HG02571 (cell line): Measurements from ENCODE around the gene TCF12.
"Not testable (repeated sequence)": the region's sequence is repeated elsewhere in the genome, so short reads cannot be mapped to it uniquely, and the experiment has no call there.

Source experiments
- ATAC-seq: cut with Tn5 transposase; IDR thresholded peaks from one replicate; pipeline ENCODE4 v1.9.1; 2021; ENCODE audit warnings: mild to moderate bottlenecking, moderate library complexity; ENCODE audit not compliant: unreplicated experiment

TCF12 gene

DNA sequence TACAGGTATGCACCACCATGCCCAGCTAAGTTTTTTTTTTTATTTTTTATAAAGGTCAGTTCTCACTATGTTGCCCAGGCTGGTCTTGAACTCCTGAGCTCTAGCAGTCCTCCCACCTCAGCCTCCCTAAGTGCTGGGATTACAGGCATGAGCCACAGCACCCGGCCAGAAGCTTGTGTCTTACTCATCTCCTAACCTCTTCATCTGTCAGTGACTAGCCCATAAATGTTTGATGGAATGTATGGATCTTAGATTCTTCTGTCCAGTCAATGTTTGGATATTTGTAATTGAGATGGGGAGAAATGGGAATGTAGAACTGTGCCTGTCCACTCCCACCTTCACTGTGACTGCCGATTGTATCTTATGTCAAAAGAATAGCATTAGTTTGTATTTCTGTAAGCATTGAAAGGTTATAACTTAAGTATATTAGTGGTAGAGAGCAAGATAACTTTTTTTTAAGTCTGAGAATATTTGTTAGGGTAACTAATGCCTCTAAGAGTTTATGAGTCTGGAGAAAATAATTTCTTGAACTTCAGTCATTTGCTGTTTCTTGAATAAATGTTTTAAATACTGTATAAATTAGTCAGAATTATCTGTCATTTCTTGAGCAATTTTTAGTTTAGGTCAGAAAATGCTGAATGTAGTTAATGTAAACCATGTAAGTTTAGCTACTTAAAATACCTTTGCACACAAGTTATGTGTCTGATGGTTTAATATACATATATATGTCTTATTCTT lies 242.5 kb downstream of the TCF12 start:
- no peak for ATAC-seq

DNA sequence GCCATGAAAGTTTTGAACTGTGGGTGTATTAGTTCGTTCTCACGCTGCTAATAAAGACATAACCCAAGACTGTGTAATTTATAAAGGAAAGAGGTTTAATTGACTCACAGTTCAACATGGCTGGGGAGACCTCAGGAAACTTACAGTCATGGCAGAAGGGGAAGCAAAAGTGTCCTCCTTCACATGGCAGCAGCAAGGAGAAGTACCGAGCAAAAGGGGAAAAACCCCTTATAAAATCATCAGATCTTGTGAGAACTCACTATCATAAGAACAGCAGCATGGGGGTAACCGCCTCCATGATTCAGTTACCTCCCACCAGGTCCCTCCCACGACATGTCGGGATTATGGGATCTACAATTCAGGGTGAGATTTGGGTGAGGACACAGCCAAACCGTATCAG lies 245.8 kb downstream of the TCF12 start:
- ATAC-seq = not testable (repeated sequence)

DNA sequence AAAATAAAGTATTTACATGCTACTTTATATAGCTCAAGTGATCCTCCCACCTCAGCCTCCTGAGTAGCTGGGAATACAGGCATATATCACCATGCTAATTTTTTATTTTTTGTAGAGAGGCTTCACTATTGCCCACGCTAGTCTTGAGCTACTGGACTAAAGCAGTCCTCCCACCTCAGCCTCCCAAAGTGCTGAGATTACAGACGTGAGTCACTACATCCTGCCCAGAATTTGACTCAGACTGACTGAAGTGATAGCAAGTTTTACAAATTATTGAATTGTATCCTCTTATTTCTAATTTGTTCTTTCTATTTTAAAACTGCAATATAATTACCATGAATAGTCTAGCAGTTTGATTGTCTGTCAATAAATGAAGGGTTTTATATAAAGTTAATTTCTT lies 247.5 kb downstream of the TCF12 start:
- no peak for ATAC-seq

DNA sequence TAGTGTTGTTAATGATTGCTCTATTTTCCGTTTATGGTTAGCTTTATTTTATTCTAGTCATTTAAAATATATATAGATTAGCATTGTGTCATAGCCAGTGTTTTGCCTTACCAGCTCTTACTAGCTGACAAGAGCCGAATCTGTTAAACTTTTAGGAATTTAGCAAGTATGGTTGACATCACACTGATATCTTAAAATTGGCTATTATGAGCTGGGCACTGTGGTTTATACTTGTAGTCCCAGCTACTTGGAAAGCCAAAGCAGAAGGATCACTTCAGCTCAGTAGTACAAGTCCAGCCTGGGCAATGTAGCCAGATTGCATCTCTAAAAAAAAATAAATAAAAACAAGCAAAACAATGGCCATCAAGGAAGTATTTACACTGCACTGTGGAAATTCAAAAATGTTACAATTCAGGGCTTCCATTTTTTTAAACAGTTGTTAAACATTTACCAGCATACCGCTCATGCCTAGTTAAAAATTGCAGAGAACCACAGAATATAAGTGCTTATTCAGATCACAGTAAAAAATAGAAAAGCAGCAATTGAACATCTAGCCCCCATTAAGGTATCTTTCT lies 249.5 kb downstream of the TCF12 start:
- no peak for ATAC-seq

DNA sequence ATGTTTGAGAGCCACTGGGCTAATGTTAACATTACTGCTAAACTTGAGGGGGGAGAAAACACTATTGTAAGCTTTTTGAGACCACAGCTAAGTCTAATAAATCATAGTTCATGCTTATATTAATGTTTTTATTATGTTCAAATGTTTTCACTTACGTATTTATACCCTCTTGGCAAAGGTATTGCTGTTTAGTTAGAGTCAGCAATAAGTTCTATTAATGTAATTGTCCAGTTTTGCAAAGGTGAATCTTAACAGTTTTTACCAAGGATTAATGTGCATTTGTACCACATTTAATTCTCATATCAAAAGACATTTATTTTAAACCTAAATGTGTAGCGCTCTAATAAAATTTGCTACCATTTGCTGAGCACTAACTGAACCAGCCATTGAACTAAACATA lies 251.2 kb downstream of the TCF12 start:
- no peak for ATAC-seq

DNA sequence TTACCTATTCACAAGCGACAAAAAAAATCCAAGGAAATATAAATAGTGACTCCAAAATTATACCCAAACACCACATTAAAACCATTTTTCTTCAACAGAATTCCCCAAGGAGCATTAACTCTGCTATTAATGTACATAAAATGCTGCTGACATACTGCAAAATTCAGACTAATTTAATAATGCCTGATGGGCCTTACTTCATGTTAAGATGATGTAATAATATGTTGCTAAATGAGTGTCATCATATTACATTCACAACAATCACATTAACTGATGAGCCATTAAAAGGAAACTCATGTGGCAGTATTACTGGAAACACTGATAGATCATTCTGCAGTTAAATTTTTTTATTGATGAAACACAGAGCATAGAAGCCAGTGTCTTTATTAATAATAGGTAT lies 253.0 kb downstream of the TCF12 start:
- no peak for ATAC-seq

DNA sequence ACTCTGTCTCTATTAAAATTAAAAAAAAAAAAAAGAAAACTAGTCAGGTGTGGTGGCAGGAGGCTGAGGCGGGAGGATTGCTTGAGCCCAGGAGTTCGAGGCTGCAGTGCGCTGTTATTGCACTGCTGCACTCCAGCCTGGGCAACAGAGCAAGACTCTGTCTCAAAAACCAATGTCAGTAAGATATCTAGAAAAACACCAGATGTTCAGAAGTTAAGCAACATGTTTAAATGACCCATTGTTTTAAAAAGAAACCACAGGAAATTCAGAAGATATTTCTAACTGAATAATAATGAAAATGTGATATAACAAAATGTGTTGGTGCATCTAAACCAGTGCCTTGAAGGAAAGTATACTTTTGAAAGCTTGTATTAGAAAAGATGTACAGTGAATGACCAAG lies 254.5 kb downstream of the TCF12 start:
- no peak for ATAC-seq

DNA sequence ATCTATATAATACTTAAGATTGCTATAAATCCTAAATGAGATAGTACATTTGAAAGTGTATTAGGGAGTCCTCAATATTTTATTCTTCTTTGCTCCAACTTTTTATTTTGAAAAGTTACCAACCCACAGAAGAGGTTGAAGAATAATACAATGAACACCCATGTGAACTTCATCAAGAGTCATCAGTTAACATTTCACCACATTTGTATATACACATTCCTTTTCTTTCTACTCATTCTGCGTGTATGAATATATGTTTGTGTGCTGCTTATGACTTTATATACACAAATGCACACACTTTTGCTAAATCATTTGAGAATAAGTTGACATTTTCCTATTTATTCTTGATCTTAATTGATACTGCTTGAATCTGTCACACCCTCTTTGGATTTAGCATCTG lies 264.6 kb downstream of the TCF12 start:
- no peak for ATAC-seq

DNA sequence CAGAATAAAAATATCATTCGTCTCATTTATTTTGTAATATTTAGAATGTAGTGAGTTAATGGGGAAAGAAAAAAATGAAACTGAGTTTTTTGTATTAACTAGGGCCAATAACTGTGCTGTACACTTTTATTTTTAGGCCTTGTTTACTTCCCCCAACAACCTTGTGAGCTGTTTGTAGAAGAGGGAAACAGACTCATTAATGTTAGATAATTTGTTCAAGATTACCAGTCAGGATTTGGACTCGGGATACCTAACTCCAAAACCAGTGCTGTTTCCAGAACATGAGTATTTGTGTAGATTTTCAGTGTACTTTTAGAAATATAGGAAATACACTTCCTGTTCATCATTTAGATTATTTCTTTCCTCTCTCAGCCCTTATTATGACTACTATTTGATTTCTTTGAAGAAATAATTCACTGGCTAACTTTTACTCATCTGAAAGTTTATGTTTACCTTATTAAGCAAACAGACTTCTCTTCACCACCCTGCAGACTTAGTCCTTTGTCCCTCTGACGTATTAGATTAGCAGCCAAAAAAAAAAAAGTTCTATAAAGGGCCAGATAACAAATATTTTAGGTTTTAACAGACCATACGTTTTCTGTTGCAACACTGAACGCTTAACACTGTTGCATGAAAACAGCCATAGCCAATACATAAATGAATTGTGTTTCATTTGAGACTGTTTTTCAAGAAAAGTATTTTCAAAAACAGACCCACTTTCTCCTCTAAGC lies 265.3 kb downstream of the TCF12 start:
- no peak for ATAC-seq

DNA sequence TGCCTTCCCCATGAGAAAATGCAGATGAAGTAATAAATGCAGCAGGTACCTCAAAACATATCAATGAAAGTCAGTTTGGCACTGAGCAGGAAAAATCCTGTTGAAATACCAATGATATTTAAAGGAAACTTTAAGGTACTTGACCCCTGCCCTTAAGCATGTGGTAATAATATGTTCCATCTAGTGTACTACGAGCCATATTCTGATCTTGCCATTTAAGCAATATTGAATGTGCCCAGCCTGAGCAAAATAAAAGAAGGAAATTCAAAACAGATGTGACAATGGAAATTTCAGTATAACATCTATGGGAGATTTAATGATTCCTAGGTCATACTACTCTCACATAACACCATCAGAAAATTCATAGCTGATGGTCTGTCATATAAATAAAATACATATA lies 266.1 kb downstream of the TCF12 start:
- no peak for ATAC-seq

DNA sequence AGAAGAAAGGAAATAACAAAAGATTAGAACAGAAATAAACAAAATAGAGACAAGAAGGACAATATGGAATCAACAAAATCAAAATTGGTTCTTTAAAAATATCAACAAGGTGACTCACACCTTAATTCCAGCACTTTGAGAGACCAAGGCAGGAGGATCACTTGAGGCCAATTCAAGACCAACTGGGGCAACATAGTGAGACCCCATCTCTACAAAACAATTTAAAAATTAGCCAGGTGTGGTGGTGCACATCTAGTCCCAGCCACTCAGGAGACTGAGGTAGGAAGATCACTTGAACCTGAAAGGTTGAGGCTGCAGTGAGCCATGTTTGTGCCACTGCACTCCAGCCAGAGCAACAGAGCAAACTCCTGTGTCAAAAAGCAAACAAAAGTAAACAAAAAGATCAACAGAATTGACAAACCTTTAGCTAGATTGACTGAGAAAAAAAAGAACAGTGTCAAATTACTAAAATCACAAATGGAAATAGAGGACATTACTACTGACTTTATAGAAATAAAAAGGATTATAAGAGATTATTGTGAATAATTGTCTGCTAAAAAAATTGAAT lies 267.1 kb downstream of the TCF12 start:
- no peak for ATAC-seq

DNA sequence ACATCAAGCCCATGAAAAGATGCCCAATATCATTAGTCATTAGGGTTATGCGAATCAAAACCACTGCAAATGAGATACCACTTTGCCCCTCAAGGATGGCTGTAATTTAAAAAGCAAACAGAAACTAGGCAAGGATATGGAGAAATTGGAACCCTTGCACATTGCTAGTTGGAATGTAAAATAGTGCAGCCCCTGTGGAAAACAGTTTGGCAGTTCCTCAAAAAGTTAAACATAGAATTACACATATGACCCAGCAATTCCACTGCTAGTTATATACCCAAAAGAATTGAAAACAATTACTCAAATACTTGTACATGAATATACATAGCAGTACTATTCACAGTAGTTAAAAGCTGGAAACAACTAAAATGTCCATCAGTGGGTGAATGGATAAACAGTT lies 271.0 kb downstream of the TCF12 start:
- no peak for ATAC-seq

DNA sequence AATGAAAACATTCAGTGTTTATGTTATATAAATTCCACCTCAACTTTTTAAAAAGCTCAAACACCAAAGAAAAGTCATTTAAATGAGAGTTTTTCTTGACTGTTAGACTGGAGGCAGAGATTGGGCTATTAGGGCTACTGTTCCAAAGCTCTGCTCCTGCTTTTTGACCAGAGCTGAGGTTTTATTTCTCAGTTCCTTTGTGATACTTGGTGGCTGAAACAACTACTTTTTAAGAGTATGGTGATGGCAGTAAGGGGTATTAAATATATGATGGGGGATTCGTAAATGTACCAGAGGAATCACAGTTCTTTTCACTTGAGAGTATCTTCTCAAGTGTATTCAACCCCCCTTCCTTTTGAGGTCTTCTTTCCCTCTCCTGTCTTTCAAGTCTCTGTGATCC lies 271.8 kb downstream of the TCF12 start:
- ATAC-seq = no peak

DNA sequence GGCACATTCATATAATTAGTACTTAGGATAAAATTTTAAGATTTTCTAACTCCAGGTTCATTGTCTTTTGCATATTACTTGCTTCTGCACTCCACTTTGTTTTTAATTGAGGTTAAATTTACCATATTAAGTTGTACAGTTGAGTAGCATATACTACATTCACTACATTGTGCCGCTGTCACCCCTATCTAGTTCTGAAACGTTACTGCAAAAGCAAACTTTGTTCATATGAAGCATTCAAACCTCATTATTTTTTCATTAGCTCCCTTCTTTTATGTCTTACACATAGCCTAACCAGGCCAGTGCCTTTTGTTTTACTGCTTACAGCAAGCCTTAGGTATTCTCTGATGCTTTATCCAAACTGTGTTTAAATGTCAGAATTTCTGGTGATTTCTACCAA lies 274.7 kb downstream of the TCF12 start:
- no peak for ATAC-seq

DNA sequence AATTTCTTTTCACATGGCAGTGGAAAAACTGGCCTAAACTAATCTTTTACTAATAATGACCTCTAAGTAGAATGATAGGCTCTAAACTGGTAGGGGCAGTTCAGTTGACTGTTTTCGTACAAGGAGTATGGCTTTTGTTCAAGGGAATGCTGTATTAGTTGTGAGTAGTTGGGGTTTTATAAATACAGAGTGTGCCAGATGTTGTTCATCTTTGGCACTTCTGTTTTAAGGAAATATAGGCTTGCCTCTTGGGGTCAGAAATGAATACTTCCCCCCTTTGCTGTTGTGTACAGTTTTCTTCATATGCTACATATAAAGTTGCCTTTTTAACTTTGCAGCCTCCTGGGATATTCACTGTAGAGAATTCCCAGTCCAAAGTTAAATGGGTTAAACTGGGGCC lies 276.9 kb downstream of the TCF12 start:
- ATAC-seq = no peak

DNA sequence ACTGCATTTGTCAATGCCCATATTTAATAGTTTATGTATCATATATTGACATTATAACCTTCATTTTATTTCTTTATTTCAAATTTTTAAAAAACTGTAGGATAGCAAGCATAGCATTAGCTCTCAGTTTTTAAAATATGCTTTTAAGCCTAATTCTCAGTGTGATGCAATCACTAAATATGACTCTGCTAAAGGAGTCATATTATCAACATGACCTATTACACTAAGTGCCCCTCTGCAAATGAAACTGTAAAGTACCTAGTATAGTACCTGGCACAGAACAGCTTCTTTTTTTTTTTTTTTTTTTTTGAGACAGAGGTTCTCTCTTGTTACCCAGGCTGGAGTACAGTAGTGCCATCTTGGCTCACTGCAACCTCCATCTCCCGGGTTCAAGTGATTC lies 278.4 kb downstream of the TCF12 start:
- ATAC-seq = no peak

DNA sequence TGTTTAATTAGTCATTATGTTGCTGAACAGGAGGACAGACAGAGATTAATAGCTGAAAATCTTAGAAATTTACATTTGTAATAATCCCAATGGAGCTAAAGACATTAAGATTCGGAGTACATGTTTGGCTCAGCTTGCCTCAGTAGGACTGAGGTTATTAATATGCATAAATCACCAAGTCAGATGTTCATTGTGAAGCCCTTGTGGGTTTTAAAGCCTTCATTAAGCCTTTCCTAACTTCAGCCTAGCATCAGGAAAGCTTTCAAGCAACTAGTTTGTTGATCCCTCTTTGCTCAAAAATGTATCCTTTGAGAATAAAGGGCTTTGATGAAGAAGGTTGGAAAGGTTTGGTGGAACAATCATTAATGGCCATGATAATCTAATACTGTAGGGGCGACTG lies 279.7 kb downstream of the TCF12 start:
- no peak for ATAC-seq

DNA sequence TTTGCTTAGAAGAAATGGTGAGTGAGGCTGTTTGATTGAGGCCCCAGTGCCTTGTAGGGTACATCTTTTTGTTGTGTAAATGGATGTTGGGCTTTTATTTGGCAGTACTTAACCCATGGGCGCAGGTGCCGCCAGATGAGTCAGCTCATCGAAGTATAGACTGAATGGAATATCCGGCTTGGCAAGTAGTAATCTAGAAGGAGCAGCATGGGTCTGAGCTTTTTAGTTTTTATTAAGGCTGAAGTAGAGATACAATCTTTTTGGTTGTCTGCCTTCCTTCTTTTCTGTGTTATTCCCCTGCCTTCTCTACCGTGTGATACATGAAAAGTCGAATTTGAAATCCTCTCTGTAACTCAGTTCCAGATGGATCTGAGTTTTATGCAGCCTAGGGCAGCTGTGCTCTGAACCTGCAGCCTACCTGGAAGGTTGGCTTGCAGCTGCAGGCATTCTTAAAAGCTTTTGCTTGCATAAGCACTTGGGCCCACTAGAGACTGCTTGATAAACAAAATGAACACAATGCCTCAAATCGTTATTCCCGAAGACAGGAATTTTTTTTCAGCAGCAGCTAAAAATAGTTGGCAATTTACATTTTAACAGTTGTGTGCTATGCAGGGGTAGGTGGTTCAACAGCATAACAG lies 280.3 kb downstream of the TCF12 start:
- ATAC-seq = no peak

DNA sequence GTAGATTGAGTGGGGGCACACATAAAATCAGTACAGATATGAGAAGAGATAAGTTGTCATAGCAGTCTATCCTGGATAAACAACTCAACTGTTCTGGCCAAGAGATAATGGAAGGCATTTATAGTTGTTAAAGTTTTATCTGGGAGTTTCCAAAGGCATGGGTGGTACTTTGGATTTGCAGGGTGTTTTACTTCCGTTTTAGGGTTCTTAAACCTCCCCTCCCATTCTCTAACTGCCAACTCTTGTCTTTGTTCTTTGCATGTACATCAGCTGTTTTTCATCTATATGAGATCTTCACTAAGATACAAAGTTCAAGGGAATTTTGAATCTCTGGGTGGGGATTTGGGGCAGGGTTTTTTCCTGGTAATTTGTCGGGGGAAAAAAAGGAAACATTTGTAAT lies 283.1 kb downstream of the TCF12 start:
- ATAC-seq = no peak

DNA sequence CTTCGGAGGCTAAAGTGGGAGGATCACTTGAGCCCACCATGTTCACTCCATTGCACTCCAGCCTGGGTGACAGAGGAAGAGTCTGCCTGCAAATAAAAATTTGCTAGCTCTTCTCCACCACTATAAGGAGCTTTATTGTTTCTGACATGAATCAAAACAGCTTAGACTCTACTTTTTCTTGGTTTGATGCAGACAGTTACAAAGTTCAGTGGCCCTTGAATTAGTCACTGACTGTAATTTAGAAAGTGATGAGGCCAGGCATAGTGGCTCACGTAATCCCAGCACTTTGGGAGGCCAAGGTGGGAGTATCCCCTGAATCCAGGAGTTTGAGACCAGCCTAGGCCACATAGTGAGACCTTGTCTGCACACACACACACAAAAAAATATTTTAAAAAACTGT lies 285.5 kb downstream of the TCF12 start:
- no peak for ATAC-seq

DNA sequence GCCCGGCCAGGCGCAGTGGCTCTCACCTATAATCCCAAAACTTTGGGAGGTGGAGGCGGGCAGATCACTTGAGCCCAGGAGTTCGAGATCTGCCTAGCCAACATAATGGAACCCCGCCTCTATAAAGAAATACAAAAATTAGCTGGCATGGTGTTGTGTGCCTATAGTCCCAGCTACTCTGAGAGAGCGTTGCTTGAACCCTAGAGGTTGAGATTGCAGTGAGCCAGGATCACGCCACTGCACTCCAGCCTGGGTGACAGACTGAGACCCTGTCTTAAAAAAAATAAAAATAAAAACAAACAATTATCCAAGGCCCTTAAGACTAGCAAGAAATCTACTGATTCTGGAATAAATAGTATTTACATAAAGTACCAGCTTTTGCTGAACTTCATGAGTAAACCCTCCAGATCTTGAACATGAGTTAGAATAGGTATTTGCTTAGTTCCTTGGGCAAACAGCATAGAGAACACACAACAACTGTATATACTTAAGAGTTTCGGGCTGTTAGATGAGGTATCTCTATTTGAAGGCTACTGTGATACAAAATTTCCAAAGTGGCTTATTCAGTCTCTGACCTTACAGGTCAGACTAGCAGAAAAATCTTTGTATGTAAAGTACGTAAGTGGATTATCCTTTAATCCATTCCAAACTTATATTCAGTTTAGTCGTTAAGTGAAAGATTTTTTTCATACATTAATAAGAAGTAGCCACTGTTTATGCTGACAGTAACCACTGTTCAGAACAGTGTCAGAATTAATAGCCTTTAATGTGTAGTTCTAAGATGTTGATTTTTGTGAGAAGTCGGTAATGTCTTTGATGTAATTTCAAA lies 286.8 kb downstream of the TCF12 start:
- no peak for ATAC-seq
